K562 (cell line): ENCODE results near the gene UBQLNL. TPM values are rescaled to one million over a fixed set of nuclear protein-coding genes. Genes with fewer than 3 reads are reported as not detected.

ENCODE experiments used
- polyA plus RNA-seq, 8 experiments: library from polyadenylated mRNA; depleted of rRNA in 4 of 8; stranded (reverse) in 5 of 8; unstranded in 3 of 8; fragments of >200 nt; fragmentation: Nextera tagmentation in 2 of 8; fragmentation: Illumina TruSeq in 1 of 8; extraction: Ambion mirVana in 2 of 8; extraction: Trizol in 1 of 8; gene quantifications; 2 replicates each; pipeline versions ENCODE4 v1.2.1 to v1.2.3, GENCODE V29; 2011 to 2014; ENCODE audit warnings: inconsistent platforms in 1 of 8, missing spikeins in 1 of 8
- total RNA-seq, 7 experiments: library from RNA; depleted of rRNA in 6 of 7; stranded (reverse); fragments of >200 nt in 6 of 7; fragmentation: Illumina TruSeq in 2 of 7; extraction: Trizol in 2 of 7; gene quantifications; 2 replicates each; pipeline versions ENCODE4 v1.2.1 to v1.2.3, GENCODE V29; 2011 to 2021; ENCODE audit warnings: low replicate concordance in 1 of 7
- TF ChIP-seq, protein P1 (sequence below): fragments of 200-600 bp; sonication (generic); IDR thresholded peaks from one replicate; pipeline ENCODE4 v1.6.1; 2012; ENCODE audit warnings: mild to moderate bottlenecking, low read depth, low read length, inconsistent platforms

The UBQLNL gene
- total and polyA plus RNA-seq, 9 of the 15 experiments (the other 6 are each of a cell fraction or from before 2014, with no cell fraction given), result 0.07 to 0.27 (median 0.14) TPM

DNA sequence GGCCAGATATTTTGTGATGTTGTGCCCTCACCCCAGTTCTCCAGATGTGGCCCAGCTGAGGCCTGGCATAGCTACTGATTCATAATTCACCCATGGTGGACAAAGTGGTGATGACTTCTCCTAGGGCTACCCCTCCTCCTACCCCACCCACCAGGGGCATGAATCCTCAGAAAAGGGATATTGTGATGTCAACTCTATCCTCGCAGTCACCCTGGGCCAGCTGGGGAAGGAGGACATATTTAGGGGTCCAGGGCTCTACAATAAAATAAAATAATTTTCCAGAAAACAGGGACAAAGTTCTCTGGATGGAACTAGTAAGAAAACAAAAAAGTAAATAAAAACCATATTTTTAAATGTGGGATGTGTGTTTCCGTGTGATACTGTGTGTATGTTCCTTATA lies at the start of gene UBQLNL (continued):
- TF ChIP-seq, protein P1, sequence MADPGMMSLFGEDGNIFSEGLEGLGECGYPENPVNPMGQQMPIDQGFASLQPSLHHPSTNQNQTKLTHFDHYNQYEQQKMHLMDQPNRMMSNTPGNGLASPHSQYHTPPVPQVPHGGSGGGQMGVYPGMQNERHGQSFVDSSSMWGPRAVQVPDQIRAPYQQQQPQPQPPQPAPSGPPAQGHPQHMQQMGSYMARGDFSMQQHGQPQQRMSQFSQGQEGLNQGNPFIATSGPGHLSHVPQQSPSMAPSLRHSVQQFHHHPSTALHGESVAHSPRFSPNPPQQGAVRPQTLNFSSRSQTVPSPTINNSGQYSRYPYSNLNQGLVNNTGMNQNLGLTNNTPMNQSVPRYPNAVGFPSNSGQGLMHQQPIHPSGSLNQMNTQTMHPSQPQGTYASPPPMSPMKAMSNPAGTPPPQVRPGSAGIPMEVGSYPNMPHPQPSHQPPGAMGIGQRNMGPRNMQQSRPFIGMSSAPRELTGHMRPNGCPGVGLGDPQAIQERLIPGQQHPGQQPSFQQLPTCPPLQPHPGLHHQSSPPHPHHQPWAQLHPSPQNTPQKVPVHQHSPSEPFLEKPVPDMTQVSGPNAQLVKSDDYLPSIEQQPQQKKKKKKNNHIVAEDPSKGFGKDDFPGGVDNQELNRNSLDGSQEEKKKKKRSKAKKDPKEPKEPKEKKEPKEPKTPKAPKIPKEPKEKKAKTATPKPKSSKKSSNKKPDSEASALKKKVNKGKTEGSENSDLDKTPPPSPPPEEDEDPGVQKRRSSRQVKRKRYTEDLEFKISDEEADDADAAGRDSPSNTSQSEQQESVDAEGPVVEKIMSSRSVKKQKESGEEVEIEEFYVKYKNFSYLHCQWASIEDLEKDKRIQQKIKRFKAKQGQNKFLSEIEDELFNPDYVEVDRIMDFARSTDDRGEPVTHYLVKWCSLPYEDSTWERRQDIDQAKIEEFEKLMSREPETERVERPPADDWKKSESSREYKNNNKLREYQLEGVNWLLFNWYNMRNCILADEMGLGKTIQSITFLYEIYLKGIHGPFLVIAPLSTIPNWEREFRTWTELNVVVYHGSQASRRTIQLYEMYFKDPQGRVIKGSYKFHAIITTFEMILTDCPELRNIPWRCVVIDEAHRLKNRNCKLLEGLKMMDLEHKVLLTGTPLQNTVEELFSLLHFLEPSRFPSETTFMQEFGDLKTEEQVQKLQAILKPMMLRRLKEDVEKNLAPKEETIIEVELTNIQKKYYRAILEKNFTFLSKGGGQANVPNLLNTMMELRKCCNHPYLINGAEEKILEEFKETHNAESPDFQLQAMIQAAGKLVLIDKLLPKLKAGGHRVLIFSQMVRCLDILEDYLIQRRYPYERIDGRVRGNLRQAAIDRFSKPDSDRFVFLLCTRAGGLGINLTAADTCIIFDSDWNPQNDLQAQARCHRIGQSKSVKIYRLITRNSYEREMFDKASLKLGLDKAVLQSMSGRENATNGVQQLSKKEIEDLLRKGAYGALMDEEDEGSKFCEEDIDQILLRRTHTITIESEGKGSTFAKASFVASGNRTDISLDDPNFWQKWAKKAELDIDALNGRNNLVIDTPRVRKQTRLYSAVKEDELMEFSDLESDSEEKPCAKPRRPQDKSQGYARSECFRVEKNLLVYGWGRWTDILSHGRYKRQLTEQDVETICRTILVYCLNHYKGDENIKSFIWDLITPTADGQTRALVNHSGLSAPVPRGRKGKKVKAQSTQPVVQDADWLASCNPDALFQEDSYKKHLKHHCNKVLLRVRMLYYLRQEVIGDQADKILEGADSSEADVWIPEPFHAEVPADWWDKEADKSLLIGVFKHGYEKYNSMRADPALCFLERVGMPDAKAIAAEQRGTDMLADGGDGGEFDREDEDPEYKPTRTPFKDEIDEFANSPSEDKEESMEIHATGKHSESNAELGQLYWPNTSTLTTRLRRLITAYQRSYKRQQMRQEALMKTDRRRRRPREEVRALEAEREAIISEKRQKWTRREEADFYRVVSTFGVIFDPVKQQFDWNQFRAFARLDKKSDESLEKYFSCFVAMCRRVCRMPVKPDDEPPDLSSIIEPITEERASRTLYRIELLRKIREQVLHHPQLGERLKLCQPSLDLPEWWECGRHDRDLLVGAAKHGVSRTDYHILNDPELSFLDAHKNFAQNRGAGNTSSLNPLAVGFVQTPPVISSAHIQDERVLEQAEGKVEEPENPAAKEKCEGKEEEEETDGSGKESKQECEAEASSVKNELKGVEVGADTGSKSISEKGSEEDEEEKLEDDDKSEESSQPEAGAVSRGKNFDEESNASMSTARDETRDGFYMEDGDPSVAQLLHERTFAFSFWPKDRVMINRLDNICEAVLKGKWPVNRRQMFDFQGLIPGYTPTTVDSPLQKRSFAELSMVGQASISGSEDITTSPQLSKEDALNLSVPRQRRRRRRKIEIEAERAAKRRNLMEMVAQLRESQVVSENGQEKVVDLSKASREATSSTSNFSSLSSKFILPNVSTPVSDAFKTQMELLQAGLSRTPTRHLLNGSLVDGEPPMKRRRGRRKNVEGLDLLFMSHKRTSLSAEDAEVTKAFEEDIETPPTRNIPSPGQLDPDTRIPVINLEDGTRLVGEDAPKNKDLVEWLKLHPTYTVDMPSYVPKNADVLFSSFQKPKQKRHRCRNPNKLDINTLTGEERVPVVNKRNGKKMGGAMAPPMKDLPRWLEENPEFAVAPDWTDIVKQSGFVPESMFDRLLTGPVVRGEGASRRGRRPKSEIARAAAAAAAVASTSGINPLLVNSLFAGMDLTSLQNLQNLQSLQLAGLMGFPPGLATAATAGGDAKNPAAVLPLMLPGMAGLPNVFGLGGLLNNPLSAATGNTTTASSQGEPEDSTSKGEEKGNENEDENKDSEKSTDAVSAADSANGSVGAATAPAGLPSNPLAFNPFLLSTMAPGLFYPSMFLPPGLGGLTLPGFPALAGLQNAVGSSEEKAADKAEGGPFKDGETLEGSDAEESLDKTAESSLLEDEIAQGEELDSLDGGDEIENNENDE, result no peak
